ENCODE measurements around the gene BTN1A1. TPM values are rescaled to one million over a fixed set of nuclear protein-coding genes. Genes with fewer than 3 reads are reported as not detected.

The BTN1A1 gene
- total and polyA plus RNA-seq, 9 of the 15 experiments (the other 6 are each of a cell fraction or from before 2014, with no cell fraction given): 0.01 to 0.15 (median 0.06) TPM; not detected in 4

- TF ChIP-seq CHD1 (IDR thresholded peaks at IDR 0.05; ENCODE audit: low read length) (no peak), ZNF696 (CRISPR knock-in tag; conservative IDR thresholded peaks at IDR 0.05) (no peak), KDM1A (IDR thresholded peaks at IDR 0.05) (peak; percentile 46 to 56), KHSRP (IDR thresholded peaks at IDR 0.05) (no peak), ETV1 (tag; conservative IDR thresholded peaks at IDR 0.05; ENCODE audit: low read depth) (0 out of 2 replicates have a peak, but pooled peaks have one; percentile 32), RBFOX2 (IDR thresholded peaks at IDR 0.05; ENCODE audit: low read depth, low read length) (no peak), MYNN (IDR thresholded peaks at IDR 0.05) (no peak), MYNN (CRISPR knock-in tag; IDR thresholded peaks at IDR 0.05) (no peak), FOXM1 (IDR thresholded peaks at IDR 0.05; ENCODE audit: low read depth) (no peak), FOXM1 (CRISPR knock-in tag; IDR thresholded peaks at IDR 0.05; ENCODE audit: low read depth) (no peak), KLF13 (tag; IDR thresholded peaks at IDR 0.05; ENCODE audit: borderline replicate concordance, low read depth) (no peak), MEF2A (IDR thresholded peaks at IDR 0.05; ENCODE audit: control insufficient read depth, low read depth, low read length) (no peak), TAF1 (IDR thresholded peaks at IDR 0.05; ENCODE audit: control insufficient read depth, extremely low read depth, insufficient read depth, low read length, severe bottlenecking) (no peak), OTX1 (CRISPR knock-in tag; IDR thresholded peaks at IDR 0.05) (no peak), FOXA1 (IDR thresholded peaks at IDR 0.05; ENCODE audit: borderline replicate concordance) (no peak), TEAD1 (CRISPR knock-in tag; IDR thresholded peaks at IDR 0.05) (no peak), SETDB1 (IDR thresholded peaks at IDR 0.05; ENCODE audit: low read length) (no peak), TAL1 (IDR thresholded peaks at IDR 0.05) (peak; percentile 72), CBFA2T3 (IDR thresholded peaks at IDR 0.05) (peak; percentile 89), SMAD4 (CRISPR knock-in tag; conservative IDR thresholded peaks at IDR 0.05) (0 out of 2 replicates have a peak, but pooled peaks have one; percentile 41), ZBTB49 (CRISPR knock-in tag; IDR thresholded peaks at IDR 0.05; ENCODE audit: borderline replicate concordance) (no peak)
- TF ChIP-seq, protein P1, sequence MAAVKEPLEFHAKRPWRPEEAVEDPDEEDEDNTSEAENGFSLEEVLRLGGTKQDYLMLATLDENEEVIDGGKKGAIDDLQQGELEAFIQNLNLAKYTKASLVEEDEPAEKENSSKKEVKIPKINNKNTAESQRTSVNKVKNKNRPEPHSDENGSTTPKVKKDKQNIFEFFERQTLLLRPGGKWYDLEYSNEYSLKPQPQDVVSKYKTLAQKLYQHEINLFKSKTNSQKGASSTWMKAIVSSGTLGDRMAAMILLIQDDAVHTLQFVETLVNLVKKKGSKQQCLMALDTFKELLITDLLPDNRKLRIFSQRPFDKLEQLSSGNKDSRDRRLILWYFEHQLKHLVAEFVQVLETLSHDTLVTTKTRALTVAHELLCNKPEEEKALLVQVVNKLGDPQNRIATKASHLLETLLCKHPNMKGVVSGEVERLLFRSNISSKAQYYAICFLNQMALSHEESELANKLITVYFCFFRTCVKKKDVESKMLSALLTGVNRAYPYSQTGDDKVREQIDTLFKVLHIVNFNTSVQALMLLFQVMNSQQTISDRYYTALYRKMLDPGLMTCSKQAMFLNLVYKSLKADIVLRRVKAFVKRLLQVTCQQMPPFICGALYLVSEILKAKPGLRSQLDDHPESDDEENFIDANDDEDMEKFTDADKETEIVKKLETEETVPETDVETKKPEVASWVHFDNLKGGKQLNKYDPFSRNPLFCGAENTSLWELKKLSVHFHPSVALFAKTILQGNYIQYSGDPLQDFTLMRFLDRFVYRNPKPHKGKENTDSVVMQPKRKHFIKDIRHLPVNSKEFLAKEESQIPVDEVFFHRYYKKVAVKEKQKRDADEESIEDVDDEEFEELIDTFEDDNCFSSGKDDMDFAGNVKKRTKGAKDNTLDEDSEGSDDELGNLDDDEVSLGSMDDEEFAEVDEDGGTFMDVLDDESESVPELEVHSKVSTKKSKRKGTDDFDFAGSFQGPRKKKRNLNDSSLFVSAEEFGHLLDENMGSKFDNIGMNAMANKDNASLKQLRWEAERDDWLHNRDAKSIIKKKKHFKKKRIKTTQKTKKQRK (IDR thresholded peaks at IDR 0.05; ENCODE audit: borderline replicate concordance, low read depth, low read length): no peak
- TF ChIP-seq, protein P2, sequence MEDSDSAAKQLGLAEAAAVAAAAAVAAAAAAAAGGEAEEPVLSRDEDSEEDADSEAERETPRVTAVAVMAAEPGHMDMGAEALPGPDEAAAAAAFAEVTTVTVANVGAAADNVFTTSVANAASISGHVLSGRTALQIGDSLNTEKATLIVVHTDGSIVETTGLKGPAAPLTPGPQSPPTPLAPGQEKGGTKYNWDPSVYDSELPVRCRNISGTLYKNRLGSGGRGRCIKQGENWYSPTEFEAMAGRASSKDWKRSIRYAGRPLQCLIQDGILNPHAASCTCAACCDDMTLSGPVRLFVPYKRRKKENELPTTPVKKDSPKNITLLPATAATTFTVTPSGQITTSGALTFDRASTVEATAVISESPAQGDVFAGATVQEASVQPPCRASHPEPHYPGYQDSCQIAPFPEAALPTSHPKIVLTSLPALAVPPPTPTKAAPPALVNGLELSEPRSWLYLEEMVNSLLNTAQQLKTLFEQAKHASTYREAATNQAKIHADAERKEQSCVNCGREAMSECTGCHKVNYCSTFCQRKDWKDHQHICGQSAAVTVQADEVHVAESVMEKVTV (CRISPR knock-in tag; IDR thresholded peaks at IDR 0.05): no peak
Observed at GRCh38 chr6:26502165-26502564, 2.1 kb downstream of the BTN1A1 start (continued).
